H1 (cell line): ENCODE results near the gene UBE2D2. TPM values are rescaled to one million over a fixed set of nuclear protein-coding genes. Genes with fewer than 3 reads are reported as not detected.

ENCODE experiments used
- ASH2L ChIP-seq: fragments of 200-600, 300-600 bp; sonication (generic); IDR thresholded peaks from one replicate; pipeline ENCODE4 v1.7.1; 2017; ENCODE audit warnings: low read length
- ATF2 ChIP-seq: IDR thresholded peaks from 2 replicates; pipeline ENCODE4 v1.6.1; 2012; ENCODE audit warnings: low read length, inconsistent platforms
- ATF3 ChIP-seq: IDR thresholded peaks from 2 replicates; pipeline ENCODE4 v1.6.1; 2011; ENCODE audit warnings: low read depth, mild to moderate bottlenecking, low read length; ENCODE audit not compliant: insufficient read depth
- BCL11A ChIP-seq, 2 experiments: IDR thresholded peaks; one replicate each; pipeline ENCODE4 v1.6.1; 2011; ENCODE audit warnings: low read depth in 2 of 2, low read length in 2 of 2, mild to moderate bottlenecking in 2 of 2
- BRCA1 ChIP-seq: IDR thresholded peaks from 2 replicates; pipeline ENCODE4 v1.6.1; 2012; ENCODE audit warnings: low read depth, low read length, improper control_type of control experiment
- CBX5 ChIP-seq: fragments of 300-800, 300-1000 bp; sonication (generic); IDR thresholded peaks from 2 replicates; pipeline ENCODE4 v1.7.1; 2016; ENCODE audit warnings: antibody characterized with exemption, low read length, low read depth
- CEBPB ChIP-seq: IDR thresholded peaks from 2 replicates; pipeline ENCODE4 v1.6.1; 2012; ENCODE audit warnings: low read depth, low read length
- EZH2 ChIP-seq: fragments of 200-600 bp; sonication (generic); IDR thresholded peaks from 2 replicates; pipeline ENCODE4 v1.7.1; 2012; ENCODE audit warnings: low read depth, mild to moderate bottlenecking, moderate library complexity, low read length, inconsistent platforms; ENCODE audit not compliant: severe bottlenecking
- FOSL1 ChIP-seq: IDR thresholded peaks from 2 replicates; pipeline ENCODE4 v1.6.1; 2011; ENCODE audit warnings: mild to moderate bottlenecking, low read depth, low read length, moderate library complexity; ENCODE audit not compliant: insufficient read depth
- KDM1A ChIP-seq: fragments of 200-600, 300-600 bp; sonication (generic); IDR thresholded peaks from 2 replicates; pipeline ENCODE4 v1.7.1; 2016; ENCODE audit warnings: mild to moderate bottlenecking, low read length, borderline replicate concordance
- KDM4A ChIP-seq: IDR thresholded peaks from one replicate; pipeline ENCODE4 v1.7.1; 2012; ENCODE audit warnings: low read depth, mild to moderate bottlenecking, moderate library complexity, low read length, inconsistent platforms; ENCODE audit not compliant: severe bottlenecking
- KDM5A ChIP-seq: fragments of 200-600 bp; IDR thresholded peaks from 2 replicates; pipeline ENCODE4 v1.7.1; 2012; ENCODE audit warnings: mild to moderate bottlenecking, low read length, inconsistent platforms, mixed read lengths
- MAX ChIP-seq: IDR thresholded peaks from 2 replicates; pipeline ENCODE4 v1.6.1; 2012; ENCODE audit warnings: inconsistent platforms
- POU5F1 ChIP-seq: IDR thresholded peaks from 2 replicates; pipeline ENCODE4 v1.6.1; 2011; ENCODE audit warnings: low read depth, mild to moderate bottlenecking, low read length, moderate library complexity
- RAD21 ChIP-seq, 2 experiments: IDR thresholded peaks in 1 of 2; conservative IDR thresholded peaks in 1 of 2; 2 replicates each; pipeline ENCODE4 v1.6.1; 2011; ENCODE audit warnings: low read depth in 2 of 2, low read length in 2 of 2, improper control_type of control experiment in 1 of 2, inconsistent platforms in 1 of 2, mild to moderate bottlenecking in 1 of 2, moderate library complexity in 1 of 2
- RNF2 ChIP-seq: fragments of 200-900, 300-1000 bp; sonication (generic); IDR thresholded peaks from 2 replicates; pipeline ENCODE4 v1.7.1; 2016; ENCODE audit warnings: borderline replicate concordance, low read depth, mild to moderate bottlenecking, antibody characterized with exemption, low read length; ENCODE audit not compliant: poor library complexity, severe bottlenecking; ENCODE audit errors: missing control alignments
- SAP30 ChIP-seq: fragments of 300-600 bp; sonication (generic); IDR thresholded peaks from 2 replicates; pipeline ENCODE4 v1.7.1; 2012; ENCODE audit warnings: low read length, moderate library complexity, mild to moderate bottlenecking, inconsistent platforms; ENCODE audit not compliant: insufficient read depth, insufficient replicate concordance
- SUZ12 ChIP-seq: fragments of 200-600 bp; sonication (generic); IDR thresholded peaks from 2 replicates; pipeline ENCODE4 v1.6.1; 2012; ENCODE audit warnings: mild to moderate bottlenecking, inconsistent platforms, low read length, moderate library complexity, mixed read lengths
- TAF7 ChIP-seq: optimal IDR thresholded peaks from 2 replicates; pipeline ENCODE3; 2011; ENCODE audit warnings: low read depth, mild to moderate bottlenecking, inconsistent platforms, low read length, moderate library complexity, borderline replicate concordance
- polyA plus RNA-seq, 7 experiments: library from polyadenylated mRNA; depleted of rRNA in 3 of 7; stranded (reverse) in 5 of 7; unstranded in 2 of 7; fragments of >200 nt in 5 of 7; fragments of 200-250 nt in 2 of 7; gene quantifications; 1 replicate in 5 of 7; 2 replicates in 1 of 7; 4 replicates in 1 of 7; pipeline versions ENCODE4 v1.2.1 to v1.2.3, GENCODE V29; 2011 to 2013; ENCODE audit warnings: missing spikeins in 2 of 7, mixed read lengths in 2 of 7
- total RNA-seq: library from RNA; stranded (reverse); fragmentation: NEBNext Ultra II Directional; extraction: Animal tissue kit (Norgen Biotek cat#: 25700); gene quantifications from 2 replicates; pipeline ENCODE4 v1.2.1, GENCODE V29; 2021

Gene UBE2D2
- total and polyA plus RNA-seq, 2 of the 8 experiments (the other 6 are each of a cell fraction or from before 2014, with no cell fraction given), result 66.9 to 203 TPM

- no peak for TF ChIP-seq BCL11A (IDR thresholded peaks at IDR 0.05; ENCODE audit: low read depth in 2 of 2, low read length in 2 of 2)
- peak; percentile 80 for TF ChIP-seq MAX
- TF ChIP-seq KDM4A, result peak; percentile 77
- peak; percentile 95 for TF ChIP-seq ASH2L
- no peak for TF ChIP-seq KDM5A
- no peak for TF ChIP-seq EZH2
- TF ChIP-seq ATF3, result peak; percentile 77
- no peak for TF ChIP-seq POU5F1
- TF ChIP-seq KDM1A, result peak; percentile 22
- TF ChIP-seq RAD21 (IDR thresholded peaks at IDR 0.05 in 1 of 2, conservative IDR thresholded peaks at IDR 0.05 in 1 of 2; ENCODE audit: low read depth in 2 of 2, low read length in 2 of 2), result peak; percentile 56 to 78
- TF ChIP-seq TAF7, result peak; percentile 89
- 0 out of 2 replicates have a peak, but pooled peaks have one; percentile 6 for TF ChIP-seq FOSL1
- TF ChIP-seq SAP30, result no peak
- no peak for TF ChIP-seq BRCA1
- TF ChIP-seq CBX5, result no peak
- TF ChIP-seq CEBPB, result peak; percentile 17; the same call in 1 of the 2 replicates
- 0 out of 2 replicates have a peak, but pooled peaks have one; percentile 32 for TF ChIP-seq SUZ12
- peak; percentile 99 for TF ChIP-seq ATF2
- no peak for TF ChIP-seq RNF2
Measured at GRCh38 chr5:139517683-139518564, 43.2 kb upstream of the UBE2D2 start (continued).
